WTC11 (cell line): ENCODE results near the gene DMD.

Experiments used
- IRF1 ChIP-seq: sonication (generic); formaldehyde crosslinking; IDR thresholded peaks from 2 replicates; pipeline ENCODE4 v1.8.0; 2023; ENCODE audit warnings: missing genetic modification reagents
- JUN ChIP-seq: sonication (generic); formaldehyde crosslinking; IDR thresholded peaks from 2 replicates; pipeline ENCODE4 v1.8.0; 2023; ENCODE audit warnings: mild to moderate bottlenecking, missing genetic modification reagents
- TF ChIP-seq, protein P1 (sequence below): fragments of 200-600 bp; IDR thresholded peaks from 2 replicates; pipeline ENCODE4 v1.8.0; 2022; ENCODE audit warnings: antibody characterized with exemption

GRCh38 chrX:31429915-31430314 lies 1781.4 kb downstream of the DMD start:
- TF ChIP-seq, protein P1, sequence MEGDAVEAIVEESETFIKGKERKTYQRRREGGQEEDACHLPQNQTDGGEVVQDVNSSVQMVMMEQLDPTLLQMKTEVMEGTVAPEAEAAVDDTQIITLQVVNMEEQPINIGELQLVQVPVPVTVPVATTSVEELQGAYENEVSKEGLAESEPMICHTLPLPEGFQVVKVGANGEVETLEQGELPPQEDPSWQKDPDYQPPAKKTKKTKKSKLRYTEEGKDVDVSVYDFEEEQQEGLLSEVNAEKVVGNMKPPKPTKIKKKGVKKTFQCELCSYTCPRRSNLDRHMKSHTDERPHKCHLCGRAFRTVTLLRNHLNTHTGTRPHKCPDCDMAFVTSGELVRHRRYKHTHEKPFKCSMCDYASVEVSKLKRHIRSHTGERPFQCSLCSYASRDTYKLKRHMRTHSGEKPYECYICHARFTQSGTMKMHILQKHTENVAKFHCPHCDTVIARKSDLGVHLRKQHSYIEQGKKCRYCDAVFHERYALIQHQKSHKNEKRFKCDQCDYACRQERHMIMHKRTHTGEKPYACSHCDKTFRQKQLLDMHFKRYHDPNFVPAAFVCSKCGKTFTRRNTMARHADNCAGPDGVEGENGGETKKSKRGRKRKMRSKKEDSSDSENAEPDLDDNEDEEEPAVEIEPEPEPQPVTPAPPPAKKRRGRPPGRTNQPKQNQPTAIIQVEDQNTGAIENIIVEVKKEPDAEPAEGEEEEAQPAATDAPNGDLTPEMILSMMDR = no peak
- TF ChIP-seq IRF1 (CRISPR knock-in tag) (no peak), JUN (CRISPR knock-in tag) (no peak)
